ENCODE data around the gene MAPKBP1. TPM values are rescaled to one million over a fixed set of nuclear protein-coding genes. Genes with fewer than 3 reads are reported as not detected.
"Not testable (repeated sequence)": the region's sequence is repeated elsewhere in the genome, so short reads cannot be mapped to it uniquely, and the experiment has no call there.

MAPKBP1 gene
- total and polyA plus RNA-seq, 2 of the 8 experiments (the other 6 are each of a cell fraction or from before 2014, with no cell fraction given), result 4.3 to 11.3 TPM

DNA sequence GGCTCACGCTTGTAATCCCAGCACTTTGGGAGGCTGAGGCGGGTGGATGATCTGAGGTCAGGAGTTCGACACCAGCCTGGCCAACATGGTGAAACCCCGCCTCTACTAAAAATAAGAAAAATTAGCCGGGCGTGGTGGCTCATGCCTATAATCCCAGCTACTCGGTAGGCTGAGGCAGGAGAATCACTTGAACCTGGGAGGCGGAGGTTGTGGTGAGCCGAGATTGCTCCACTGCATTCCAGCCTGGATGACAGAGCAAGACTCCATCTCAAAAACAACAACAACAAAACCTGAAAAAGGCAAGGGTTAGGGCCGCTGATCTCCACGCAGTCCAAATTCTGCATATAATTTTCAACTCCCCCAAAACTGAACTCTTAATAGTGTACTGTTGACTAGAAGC, 46.2 kb upstream of the MAPKBP1 start:
- H2AFZ ChIP-seq (ENCODE audit: low read length); H3K4me3 ChIP-seq (ENCODE audit: extremely low read depth in 1 of 4, insufficient read depth in 2 of 4, low read depth in 3 of 4, low read length in 4 of 4); H2BK15ac ChIP-seq (ENCODE audit: low read length); DNase-seq (ENCODE audit: low read depth in 1 of 2, low spot score in 2 of 2); H3K4me2 ChIP-seq (ENCODE audit: insufficient read depth in 1 of 2, low read depth in 2 of 2, low read length in 2 of 2); H4K5ac ChIP-seq (ENCODE audit: insufficient read length, low read depth, low read length); CTCF ChIA-PET (ENCODE audit: partially characterized antibody); H3K23me2 ChIP-seq (ENCODE audit: low read depth, low read length); H3K9me3 ChIP-seq (ENCODE audit: insufficient read depth in 2 of 2, low read depth in 1 of 2, low read length in 1 of 2); H3K4ac ChIP-seq (replicated peaks; ENCODE audit: insufficient read length, low read depth, low read length); H2BK20ac ChIP-seq (ENCODE audit: low read length); H4K20me1 ChIP-seq (replicated peaks in 1 of 2; ENCODE audit: control insufficient read depth in 1 of 2, insufficient read depth in 2 of 2, low read length in 2 of 2); H3K27ac ChIP-seq (ENCODE audit: low read depth, low read length); H2BK5ac ChIP-seq (ENCODE audit: low read depth, low read length); H3K56ac ChIP-seq (replicated peaks; ENCODE audit: insufficient read length, low read depth, low read length); FAIRE-seq; H3K36me3 ChIP-seq (ENCODE audit: control insufficient read depth in 2 of 4, insufficient read depth in 4 of 4, low read length in 3 of 4); H2BK120ac ChIP-seq (replicated peaks; ENCODE audit: low read depth, low read length); H3K9ac ChIP-seq (replicated peaks in 1 of 4; ENCODE audit: extremely low read depth in 1 of 4, low read depth in 3 of 4, low read length in 3 of 4); H3K4me1 ChIP-seq (replicated peaks in 1 of 4; ENCODE audit: control insufficient read depth in 3 of 4, insufficient read depth in 4 of 4, low read length in 3 of 4); H3K79me2 ChIP-seq (ENCODE audit: control insufficient read depth in 1 of 2, insufficient read depth in 2 of 2, low read length in 2 of 2); H4K91ac ChIP-seq (replicated peaks; ENCODE audit: insufficient read length, low read length); H3K23ac ChIP-seq (ENCODE audit: insufficient read length); H3K27me3 ChIP-seq (replicated peaks in 1 of 4; ENCODE audit: control insufficient read depth in 3 of 4, extremely low read depth in 1 of 4, insufficient read depth in 3 of 4, low read length in 3 of 4); H2BK12ac ChIP-seq (ENCODE audit: low read depth, low read length); H3K14ac ChIP-seq (ENCODE audit: insufficient read length); H3K18ac ChIP-seq (ENCODE audit: extremely low read depth, low read length); H3K79me1 ChIP-seq (ENCODE audit: low read depth, low read length); H4K8ac ChIP-seq (ENCODE audit: extremely low read depth, insufficient read depth, low read length); H2AK5ac ChIP-seq (ENCODE audit: low read depth, low read length): not testable (repeated sequence)
- WGBS, 2 experiments (ENCODE audit: extremely low coverage in 1 of 2, insufficient coverage in 1 of 2, insufficient read length in 1 of 2, insufficient replicate concordance in 2 of 2, low coverage in 1 of 2, low lambda C conversion rate in 2 of 2, missing lambda C conversion rate in 1 of 2), result 90% methylated on average over 11 of the region's 11 CpGs; no CpG with 5 or more reads in 1 of the 2 experiments
- POLR2A ChIA-PET (ENCODE audit: partially characterized antibody), result interaction anchor here (0.6 kb wide), 1 partner anchor 12 kb away, joined by 3 read pairs; no protein-coding TSS in a partner anchor

Measured in H1 (cell line).